GM23248 (cell line): ENCODE results near the gene PSMD13. TPM values are rescaled to one million over a fixed set of nuclear protein-coding genes. Genes with fewer than 3 reads are reported as not detected.
"Not testable (repeated sequence)": the region's sequence is repeated elsewhere in the genome, so short reads cannot be mapped to it uniquely, and the experiment has no call there.

Experiments
- DNase-seq: peaks from one replicate; pipeline ENCODE4 v3.0.0-alpha.2; 2015
- H2AFZ ChIP-seq: fragments of 200-600 bp; sonication (generic); 2 replicates; pipeline ENCODE4 v1.6.1; 2016; ENCODE audit warnings: antibody characterized with exemption
- H3F3A ChIP-seq: fragments of 200-600 bp; sonication (generic); 2 replicates; pipeline ENCODE4 v1.6.1; 2016; ENCODE audit warnings: mild to moderate bottlenecking, antibody characterized with exemption, mixed run types; ENCODE audit not compliant: insufficient read depth
- H3K27ac ChIP-seq: fragments of 200-600 bp; sonication (generic); 2 replicates; pipeline ENCODE4 v1.5.1; 2016; ENCODE audit warnings: mild to moderate bottlenecking
- H3K27me3 ChIP-seq: fragments of 200-600 bp; sonication (generic); replicated peaks from 2 replicates; pipeline ENCODE4 v1.6.1; 2016; ENCODE audit warnings: mild to moderate bottlenecking; ENCODE audit not compliant: insufficient read depth
- H3K36me3 ChIP-seq: fragments of 200-600 bp; sonication (generic); 2 replicates; pipeline ENCODE4 v1.6.1; 2016; ENCODE audit warnings: low read depth, mild to moderate bottlenecking
- H3K4me1 ChIP-seq: fragments of 200-600 bp; sonication (generic); 2 replicates; pipeline ENCODE4 v1.6.1; 2016; ENCODE audit warnings: mild to moderate bottlenecking; ENCODE audit not compliant: insufficient read depth
- H3K4me2 ChIP-seq: fragments of 200-600 bp; sonication (generic); one replicate; pipeline ENCODE4 v1.6.1; 2016; ENCODE audit warnings: mild to moderate bottlenecking; ENCODE audit not compliant: unreplicated experiment
- H3K4me3 ChIP-seq: fragments of 200-600 bp; sonication (generic); 2 replicates; pipeline ENCODE4 v1.5.1; 2016; ENCODE audit warnings: mild to moderate bottlenecking
- H3K79me2 ChIP-seq: fragments of 200-600 bp; sonication (generic); 2 replicates; pipeline ENCODE4 v1.6.1; 2016; ENCODE audit warnings: mild to moderate bottlenecking; ENCODE audit not compliant: insufficient read depth
- H3K9ac ChIP-seq: fragments of 200-600 bp; sonication (generic); 2 replicates; pipeline ENCODE4 v1.6.1; 2016; ENCODE audit warnings: mild to moderate bottlenecking
- H3K9me2 ChIP-seq: fragments of 200-600 bp; sonication (generic); 2 replicates; pipeline ENCODE4 v1.6.1; 2016; ENCODE audit warnings: mixed run types, mild to moderate bottlenecking, moderate library complexity; ENCODE audit not compliant: insufficient read depth
- H3K9me3 ChIP-seq: fragments of 200-600 bp; sonication (generic); one replicate; pipeline ENCODE4 v1.6.1; 2017; ENCODE audit warnings: low read depth
- H4K20me1 ChIP-seq: fragments of 200-600 bp; sonication (generic); 2 replicates; pipeline ENCODE4 v1.6.0; 2016; ENCODE audit not compliant: insufficient read depth
- EZH2 ChIP-seq: fragments of 200-600 bp; sonication (generic); IDR thresholded peaks from 2 replicates; pipeline ENCODE4 v1.6.1; 2018; ENCODE audit warnings: antibody characterized with exemption, mild to moderate bottlenecking; ENCODE audit not compliant: insufficient read depth, poor library complexity, severe bottlenecking
- EZH2phosphoT487 ChIP-seq: fragments of 200-600 bp; sonication (generic); IDR thresholded peaks from 2 replicates; pipeline ENCODE4 v1.6.1; 2018; ENCODE audit warnings: antibody characterized with exemption, moderate library complexity, mild to moderate bottlenecking, low read depth; ENCODE audit not compliant: insufficient read depth
- WGBS, 2 experiments: methylation state at CpG; one replicate each; pipeline ENCODE4 v1.1.6; 2015 to 2017; ENCODE audit warnings: low lambda C conversion rate in 2 of 2, low coverage in 1 of 2; ENCODE audit errors: missing lambda C conversion rate in 2 of 2; 5-methylcytosine and 5-hydroxymethylcytosine counted together
- in situ Hi-C: fragments of 300-500 bp; cut with MboI; formaldehyde crosslinking; loops from 2 replicates; pipeline ENCODE4 v1.15.0; 2020
- polyA plus RNA-seq: library from polyadenylated mRNA; unstranded; fragments of >200 nt; fragmentation: Nextera tagmentation; extraction: Ambion mirVana; gene quantifications from 2 replicates; pipeline ENCODE4 v1.2.1, GENCODE V29; 2016
- total RNA-seq: library from RNA; depleted of rRNA; stranded (reverse); fragments of >200 nt; shearing (Covaris generic); gene quantifications from 2 replicates; pipeline ENCODE4 v1.2.3, GENCODE V29; 2014

PSMD13 gene
- total and polyA plus RNA-seq, 2 experiments from 2014 or later, result 145 to 188 TPM

- 85 to 88% methylated on average over 9 to 12 of the region's 13 CpGs for WGBS, 2 experiments
- no peak overlapping the region for H3K9ac ChIP-seq
- H3K27ac ChIP-seq, result no peak overlapping the region
- H3K4me3 ChIP-seq, result no peak overlapping the region
- H3K4me1 ChIP-seq, result no peaks in the 10 kb centered on the region
- in situ Hi-C loops, result no loop called here
- TF ChIP-seq EZH2phosphoT487, result no peak
- TF ChIP-seq EZH2, result no peak
- H3K4me2 ChIP-seq, result no peak overlapping the region
- no peaks in the 10 kb centered on the region for H3K36me3 ChIP-seq
- no peaks in the 10 kb centered on the region for H3K27me3 ChIP-seq
- H3K9me2 ChIP-seq, result no peaks in the 10 kb centered on the region
- no peaks in the 10 kb centered on the region for H4K20me1 ChIP-seq
- peak; percentile 18 for DNase-seq
- no peaks in the 10 kb centered on the region for H3K9me3 ChIP-seq
- H3K79me2 ChIP-seq, result no peaks in the 10 kb centered on the region
- H2AFZ ChIP-seq, result no peak overlapping the region
- peaks cover 4% of the 10 kb centered on the region for H3F3A ChIP-seq
Observed at GRCh38 chr11:266676-267439, 30.1 kb downstream of the PSMD13 start.

DNA sequence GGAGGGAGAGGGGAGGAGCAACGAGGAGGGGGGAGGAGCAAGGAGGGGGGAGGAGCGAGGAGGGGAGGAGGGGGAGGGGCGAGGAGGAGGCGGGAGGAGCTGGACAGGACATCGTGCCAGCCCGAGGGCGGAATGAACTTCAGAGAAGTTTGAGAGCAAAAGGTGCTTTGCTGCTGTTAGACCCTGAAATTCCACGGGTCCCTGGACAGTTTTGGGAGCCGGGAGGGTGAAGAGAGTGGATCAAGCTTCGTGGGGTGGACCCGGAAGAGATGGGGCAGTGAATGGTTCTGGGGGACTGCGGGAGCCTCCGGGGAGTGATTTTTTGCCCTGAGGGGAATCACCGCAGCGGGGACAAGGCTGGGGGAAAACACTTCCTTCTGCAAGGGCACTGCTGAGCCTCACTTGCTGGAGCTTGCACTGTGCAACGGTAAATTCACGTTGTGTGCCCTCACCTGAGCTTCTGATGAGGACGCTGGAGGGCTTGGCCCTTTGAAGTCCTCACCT is 30.8 kb downstream of the PSMD13 start:
- 51 to 60% methylated on average over 11 to 18 of the region's 18 CpGs for WGBS, 2 experiments
- Histone ChIP-seq H3K27ac (no peak overlapping the region), H3K9ac (no peak overlapping the region), H3K4me3 (no peak overlapping the region), H2AFZ (no peak overlapping the region), H3F3A (peaks cover 4% of the 10 kb centered on the region), H4K20me1 (no peaks in the 10 kb centered on the region), H3K36me3 (no peaks in the 10 kb centered on the region), H3K4me1 (no peaks in the 10 kb centered on the region), H3K27me3 (no peaks in the 10 kb centered on the region), H3K9me2 (no peaks in the 10 kb centered on the region), H3K9me3 (no peaks in the 10 kb centered on the region), H3K4me2 (no peak overlapping the region), H3K79me2 (no peaks in the 10 kb centered on the region)
- peak; percentile 29 for DNase-seq
- in situ Hi-C loops, result no loop called here
- TF ChIP-seq EZH2 (no peak), EZH2phosphoT487 (no peak)

GRCh38 chr11:268716-269145 is 32.0 kb downstream of the PSMD13 start:
- in situ Hi-C loops, H3K9me2 ChIP-seq, H3K9me3 ChIP-seq, H3F3A ChIP-seq, H3K4me1 ChIP-seq, H3K36me3 ChIP-seq, H3K79me2 ChIP-seq, H3K27me3 ChIP-seq, H3K27ac ChIP-seq, H4K20me1 ChIP-seq: not testable (repeated sequence)
- Histone ChIP-seq H3K4me3 (peak overlapping the region; percentile 27), H2AFZ (peak overlapping the region; percentile 8), H3K4me2 (peak overlapping the region; percentile 61), H3K9ac (0 out of 2 replicates have a peak overlapping the region, but pooled peaks have one; percentile 7)
- peak; percentile 79 for DNase-seq
- WGBS, 2 experiments, result 27 to 39% methylated on average over 16 of the region's 16 CpGs

GRCh38 chr11:269146-269890 is 32.5 kb downstream of the PSMD13 start:
- in situ Hi-C loops, result no loop called here
- 43 to 46% methylated on average over 21 of the region's 21 CpGs for WGBS, 2 experiments
- Histone ChIP-seq H3K4me2 (peak overlapping the region; percentile 61), H3K36me3 (no peaks in the 10 kb centered on the region), H3K9me2 (no peaks in the 10 kb centered on the region), H3K4me3 (peak overlapping the region; percentile 27), H3K9ac (0 out of 2 replicates have a peak overlapping the region, but pooled peaks have one; percentile 7), H4K20me1 (no peaks in the 10 kb centered on the region), H3K79me2 (no peaks in the 10 kb centered on the region), H3K27me3 (no peaks in the 10 kb centered on the region), H3K9me3 (no peaks in the 10 kb centered on the region), H3K4me1 (no peaks in the 10 kb centered on the region), H2AFZ (peak overlapping the region; percentile 8), H3K27ac (no peak overlapping the region), H3F3A (peaks cover 4% of the 10 kb centered on the region)
- DNase-seq, result peak; percentile 54
- TF ChIP-seq EZH2phosphoT487, result no peak
